GM23338 (cell line): ENCODE results near the gene DPF3.

Source experiments
- CREB1 ChIP-seq: fragments of 250-450 bp; sonication (Bioruptor Pico); IDR thresholded peaks from 2 replicates; pipeline ENCODE4 v1.5.0; 2020; ENCODE audit warnings: low read depth, mild to moderate bottlenecking, moderate library complexity
- EZH2phosphoT487 ChIP-seq: fragments of 200-600 bp; sonication (generic); IDR thresholded peaks from one replicate; pipeline ENCODE4 v1.8.1; 2018; ENCODE audit warnings: antibody characterized with exemption; ENCODE audit not compliant: unreplicated experiment
- POLR2AphosphoS5 ChIP-seq: IDR thresholded peaks from 2 replicates; pipeline ENCODE4 v1.6.1; 2016; ENCODE audit warnings: antibody characterized with exemption, low read depth
- TF ChIP-seq, protein P1 (sequence below), 2 experiments: fragments of 200-600 bp in 1 of 2; sonication (generic) in 1 of 2; conservative IDR thresholded peaks; 2 replicates each; pipeline versions ENCODE4 v1.5.1 to v1.6.1; 2016 to 2017; ENCODE audit warnings: antibody characterized with exemption in 2 of 2, low read depth in 2 of 2, mild to moderate bottlenecking in 2 of 2, moderate library complexity in 1 of 2
- TF ChIP-seq, protein P2 (sequence below): IDR thresholded peaks from one replicate; pipeline ENCODE4 v1.6.1; 2018; ENCODE audit warnings: antibody characterized with exemption; ENCODE audit not compliant: unreplicated experiment

DNA sequence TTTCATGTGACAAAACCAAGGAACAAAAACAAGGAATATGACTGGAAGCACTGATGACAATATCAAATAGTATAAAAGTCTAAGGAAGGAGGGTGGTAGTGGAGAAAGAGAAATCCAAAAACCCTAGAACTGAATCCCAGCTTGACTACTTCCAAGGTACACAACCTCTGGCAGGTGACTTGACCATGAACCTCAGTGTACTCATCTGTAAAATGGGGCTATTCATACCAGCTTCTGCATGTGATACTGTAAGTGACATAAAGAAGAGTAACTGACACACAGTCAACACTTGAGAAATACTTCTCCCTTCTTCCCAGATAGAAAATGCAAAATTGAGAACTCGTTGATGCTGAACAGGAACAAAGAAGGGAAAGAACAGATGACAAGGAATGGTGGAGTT lies 10.3 kb upstream of the DPF3 start:
- TF ChIP-seq POLR2AphosphoS5 (no peak), CREB1 (CRISPR knock-in tag) (no peak), EZH2phosphoT487 (no peak)
- TF ChIP-seq, protein P1, sequence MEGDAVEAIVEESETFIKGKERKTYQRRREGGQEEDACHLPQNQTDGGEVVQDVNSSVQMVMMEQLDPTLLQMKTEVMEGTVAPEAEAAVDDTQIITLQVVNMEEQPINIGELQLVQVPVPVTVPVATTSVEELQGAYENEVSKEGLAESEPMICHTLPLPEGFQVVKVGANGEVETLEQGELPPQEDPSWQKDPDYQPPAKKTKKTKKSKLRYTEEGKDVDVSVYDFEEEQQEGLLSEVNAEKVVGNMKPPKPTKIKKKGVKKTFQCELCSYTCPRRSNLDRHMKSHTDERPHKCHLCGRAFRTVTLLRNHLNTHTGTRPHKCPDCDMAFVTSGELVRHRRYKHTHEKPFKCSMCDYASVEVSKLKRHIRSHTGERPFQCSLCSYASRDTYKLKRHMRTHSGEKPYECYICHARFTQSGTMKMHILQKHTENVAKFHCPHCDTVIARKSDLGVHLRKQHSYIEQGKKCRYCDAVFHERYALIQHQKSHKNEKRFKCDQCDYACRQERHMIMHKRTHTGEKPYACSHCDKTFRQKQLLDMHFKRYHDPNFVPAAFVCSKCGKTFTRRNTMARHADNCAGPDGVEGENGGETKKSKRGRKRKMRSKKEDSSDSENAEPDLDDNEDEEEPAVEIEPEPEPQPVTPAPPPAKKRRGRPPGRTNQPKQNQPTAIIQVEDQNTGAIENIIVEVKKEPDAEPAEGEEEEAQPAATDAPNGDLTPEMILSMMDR (conservative IDR thresholded peaks at IDR 0.05; ENCODE audit: low read depth in 2 of 2), result no peak
- TF ChIP-seq, protein P2, sequence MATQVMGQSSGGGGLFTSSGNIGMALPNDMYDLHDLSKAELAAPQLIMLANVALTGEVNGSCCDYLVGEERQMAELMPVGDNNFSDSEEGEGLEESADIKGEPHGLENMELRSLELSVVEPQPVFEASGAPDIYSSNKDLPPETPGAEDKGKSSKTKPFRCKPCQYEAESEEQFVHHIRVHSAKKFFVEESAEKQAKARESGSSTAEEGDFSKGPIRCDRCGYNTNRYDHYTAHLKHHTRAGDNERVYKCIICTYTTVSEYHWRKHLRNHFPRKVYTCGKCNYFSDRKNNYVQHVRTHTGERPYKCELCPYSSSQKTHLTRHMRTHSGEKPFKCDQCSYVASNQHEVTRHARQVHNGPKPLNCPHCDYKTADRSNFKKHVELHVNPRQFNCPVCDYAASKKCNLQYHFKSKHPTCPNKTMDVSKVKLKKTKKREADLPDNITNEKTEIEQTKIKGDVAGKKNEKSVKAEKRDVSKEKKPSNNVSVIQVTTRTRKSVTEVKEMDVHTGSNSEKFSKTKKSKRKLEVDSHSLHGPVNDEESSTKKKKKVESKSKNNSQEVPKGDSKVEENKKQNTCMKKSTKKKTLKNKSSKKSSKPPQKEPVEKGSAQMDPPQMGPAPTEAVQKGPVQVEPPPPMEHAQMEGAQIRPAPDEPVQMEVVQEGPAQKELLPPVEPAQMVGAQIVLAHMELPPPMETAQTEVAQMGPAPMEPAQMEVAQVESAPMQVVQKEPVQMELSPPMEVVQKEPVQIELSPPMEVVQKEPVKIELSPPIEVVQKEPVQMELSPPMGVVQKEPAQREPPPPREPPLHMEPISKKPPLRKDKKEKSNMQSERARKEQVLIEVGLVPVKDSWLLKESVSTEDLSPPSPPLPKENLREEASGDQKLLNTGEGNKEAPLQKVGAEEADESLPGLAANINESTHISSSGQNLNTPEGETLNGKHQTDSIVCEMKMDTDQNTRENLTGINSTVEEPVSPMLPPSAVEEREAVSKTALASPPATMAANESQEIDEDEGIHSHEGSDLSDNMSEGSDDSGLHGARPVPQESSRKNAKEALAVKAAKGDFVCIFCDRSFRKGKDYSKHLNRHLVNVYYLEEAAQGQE, result no peak
